HG03378 (cell line): ENCODE results near the gene PHOX2B.

Experiments
- ATAC-seq: cut with Tn5 transposase; IDR thresholded peaks from one replicate; pipeline ENCODE4 v1.9.1; 2021; ENCODE audit warnings: mild to moderate bottlenecking, moderate library complexity; ENCODE audit not compliant: unreplicated experiment

PHOX2B gene

GRCh38 chr4:41748571-41749475 lies at the start of gene PHOX2B:
TSS of gene PHOX2B (minus strand) at chr4:41748725. CDS start at chr4:41748610, 115 bp downstream.
- ATAC-seq, result no peak

- no peak for ATAC-seq
These were observed 48.7 kb upstream of the PHOX2B start for GRCh38 chr4:41797260-41797659.

- no peak for ATAC-seq
These were observed 48.2 kb upstream of the PHOX2B start for GRCh38 chr4:41796545-41797210.

GRCh38 chr4:41795796-41796385 lies 47.4 kb upstream of the PHOX2B start:
- no peak for ATAC-seq

GRCh38 chr4:41792166-41792565 lies 43.6 kb upstream of the PHOX2B start:
- no peak for ATAC-seq

GRCh38 chr4:41791557-41791956 lies 43.0 kb upstream of the PHOX2B start:
- ATAC-seq, result no peak

GRCh38 chr4:41787931-41788330 lies 39.4 kb upstream of the PHOX2B start:
- no peak for ATAC-seq

GRCh38 chr4:41785665-41786064 lies 37.1 kb upstream of the PHOX2B start:
- no peak for ATAC-seq

- ATAC-seq, result no peak
These were observed 35.9 kb upstream of the PHOX2B start for GRCh38 chr4:41784191-41784979.

GRCh38 chr4:41776466-41776865 lies 27.9 kb upstream of the PHOX2B start:
- ATAC-seq, result no peak

- ATAC-seq, result no peak
These were observed 15.2 kb upstream of the PHOX2B start for GRCh38 chr4:41763729-41764128.

GRCh38 chr4:41758884-41759283 lies 10.4 kb upstream of the PHOX2B start:
- no peak for ATAC-seq

- ATAC-seq, result no peak
These were observed 9.1 kb upstream of the PHOX2B start for GRCh38 chr4:41757521-41758156.

GRCh38 chr4:41753942-41754341 lies 5.4 kb upstream of the PHOX2B start:
- ATAC-seq, result no peak

- no peak for ATAC-seq
These were observed 3.7 kb upstream of the PHOX2B start for GRCh38 chr4:41752081-41752836.

GRCh38 chr4:41751449-41752061 lies 3.0 kb upstream of the PHOX2B start:
- no peak for ATAC-seq

- no peak for ATAC-seq
These were observed 2.3 kb upstream of the PHOX2B start for GRCh38 chr4:41750626-41751448.

GRCh38 chr4:41750121-41750625 lies 1.6 kb upstream of the PHOX2B start:
- no peak for ATAC-seq
